GM23338 (cell line): ENCODE results near the gene ROBO1. TPM values are rescaled to one million over a fixed set of nuclear protein-coding genes. Genes with fewer than 3 reads are reported as not detected.

Experiments
- EZH2 ChIP-seq: fragments of 200-600 bp; sonication (generic); IDR thresholded peaks from one replicate; pipeline ENCODE4 v1.8.0; 2017; ENCODE audit warnings: antibody characterized with exemption, mild to moderate bottlenecking, low read depth; ENCODE audit not compliant: unreplicated experiment
- EZH2phosphoT487 ChIP-seq: fragments of 200-600 bp; sonication (generic); IDR thresholded peaks from one replicate; pipeline ENCODE4 v1.8.1; 2018; ENCODE audit warnings: antibody characterized with exemption; ENCODE audit not compliant: unreplicated experiment
- NANOG ChIP-seq: IDR thresholded peaks from 2 replicates; pipeline ENCODE4 v1.6.1; 2016; ENCODE audit warnings: antibody characterized with exemption, borderline replicate concordance
- POLR2AphosphoS5 ChIP-seq: IDR thresholded peaks from 2 replicates; pipeline ENCODE4 v1.6.1; 2016; ENCODE audit warnings: antibody characterized with exemption, low read depth
- STAT1 ChIP-seq: IDR thresholded peaks from one replicate; pipeline ENCODE4 v1.6.1; 2016; ENCODE audit warnings: antibody characterized with exemption; ENCODE audit not compliant: unreplicated experiment
- polyA plus RNA-seq: library from polyadenylated mRNA; unstranded; fragments of >200 nt; fragmentation: Nextera tagmentation; extraction: Ambion mirVana; gene quantifications from 2 replicates; pipeline ENCODE4 v1.2.1, GENCODE V29; 2016
- total RNA-seq: library from RNA; depleted of rRNA; stranded (reverse); fragments of >200 nt; shearing (Covaris generic); gene quantifications from 2 replicates; pipeline ENCODE4 v1.2.3, GENCODE V29; 2014
- TF ChIP-seq, protein P1 (sequence below): fragments of 250-450 bp; sonication (Bioruptor Pico); IDR thresholded peaks from 2 replicates; pipeline ENCODE4 v1.5.0; 2020; ENCODE audit warnings: mild to moderate bottlenecking, moderate library complexity
- TF ChIP-seq, protein P2 (sequence below): IDR thresholded peaks from one replicate; pipeline ENCODE4 v1.6.1; 2018; ENCODE audit warnings: antibody characterized with exemption; ENCODE audit not compliant: unreplicated experiment
- TF ChIP-seq, protein P3 (sequence below): IDR thresholded peaks from 2 replicates; pipeline ENCODE4 v1.6.1; 2016; ENCODE audit warnings: antibody characterized with exemption

Gene ROBO1
- total and polyA plus RNA-seq, 2 experiments from 2014 or later, result 19.2 to 78.3 TPM

GRCh38 chr3:78737988-78738387 lies 1029.8 kb downstream of the ROBO1 start (continued):
- TF ChIP-seq, protein P1, sequence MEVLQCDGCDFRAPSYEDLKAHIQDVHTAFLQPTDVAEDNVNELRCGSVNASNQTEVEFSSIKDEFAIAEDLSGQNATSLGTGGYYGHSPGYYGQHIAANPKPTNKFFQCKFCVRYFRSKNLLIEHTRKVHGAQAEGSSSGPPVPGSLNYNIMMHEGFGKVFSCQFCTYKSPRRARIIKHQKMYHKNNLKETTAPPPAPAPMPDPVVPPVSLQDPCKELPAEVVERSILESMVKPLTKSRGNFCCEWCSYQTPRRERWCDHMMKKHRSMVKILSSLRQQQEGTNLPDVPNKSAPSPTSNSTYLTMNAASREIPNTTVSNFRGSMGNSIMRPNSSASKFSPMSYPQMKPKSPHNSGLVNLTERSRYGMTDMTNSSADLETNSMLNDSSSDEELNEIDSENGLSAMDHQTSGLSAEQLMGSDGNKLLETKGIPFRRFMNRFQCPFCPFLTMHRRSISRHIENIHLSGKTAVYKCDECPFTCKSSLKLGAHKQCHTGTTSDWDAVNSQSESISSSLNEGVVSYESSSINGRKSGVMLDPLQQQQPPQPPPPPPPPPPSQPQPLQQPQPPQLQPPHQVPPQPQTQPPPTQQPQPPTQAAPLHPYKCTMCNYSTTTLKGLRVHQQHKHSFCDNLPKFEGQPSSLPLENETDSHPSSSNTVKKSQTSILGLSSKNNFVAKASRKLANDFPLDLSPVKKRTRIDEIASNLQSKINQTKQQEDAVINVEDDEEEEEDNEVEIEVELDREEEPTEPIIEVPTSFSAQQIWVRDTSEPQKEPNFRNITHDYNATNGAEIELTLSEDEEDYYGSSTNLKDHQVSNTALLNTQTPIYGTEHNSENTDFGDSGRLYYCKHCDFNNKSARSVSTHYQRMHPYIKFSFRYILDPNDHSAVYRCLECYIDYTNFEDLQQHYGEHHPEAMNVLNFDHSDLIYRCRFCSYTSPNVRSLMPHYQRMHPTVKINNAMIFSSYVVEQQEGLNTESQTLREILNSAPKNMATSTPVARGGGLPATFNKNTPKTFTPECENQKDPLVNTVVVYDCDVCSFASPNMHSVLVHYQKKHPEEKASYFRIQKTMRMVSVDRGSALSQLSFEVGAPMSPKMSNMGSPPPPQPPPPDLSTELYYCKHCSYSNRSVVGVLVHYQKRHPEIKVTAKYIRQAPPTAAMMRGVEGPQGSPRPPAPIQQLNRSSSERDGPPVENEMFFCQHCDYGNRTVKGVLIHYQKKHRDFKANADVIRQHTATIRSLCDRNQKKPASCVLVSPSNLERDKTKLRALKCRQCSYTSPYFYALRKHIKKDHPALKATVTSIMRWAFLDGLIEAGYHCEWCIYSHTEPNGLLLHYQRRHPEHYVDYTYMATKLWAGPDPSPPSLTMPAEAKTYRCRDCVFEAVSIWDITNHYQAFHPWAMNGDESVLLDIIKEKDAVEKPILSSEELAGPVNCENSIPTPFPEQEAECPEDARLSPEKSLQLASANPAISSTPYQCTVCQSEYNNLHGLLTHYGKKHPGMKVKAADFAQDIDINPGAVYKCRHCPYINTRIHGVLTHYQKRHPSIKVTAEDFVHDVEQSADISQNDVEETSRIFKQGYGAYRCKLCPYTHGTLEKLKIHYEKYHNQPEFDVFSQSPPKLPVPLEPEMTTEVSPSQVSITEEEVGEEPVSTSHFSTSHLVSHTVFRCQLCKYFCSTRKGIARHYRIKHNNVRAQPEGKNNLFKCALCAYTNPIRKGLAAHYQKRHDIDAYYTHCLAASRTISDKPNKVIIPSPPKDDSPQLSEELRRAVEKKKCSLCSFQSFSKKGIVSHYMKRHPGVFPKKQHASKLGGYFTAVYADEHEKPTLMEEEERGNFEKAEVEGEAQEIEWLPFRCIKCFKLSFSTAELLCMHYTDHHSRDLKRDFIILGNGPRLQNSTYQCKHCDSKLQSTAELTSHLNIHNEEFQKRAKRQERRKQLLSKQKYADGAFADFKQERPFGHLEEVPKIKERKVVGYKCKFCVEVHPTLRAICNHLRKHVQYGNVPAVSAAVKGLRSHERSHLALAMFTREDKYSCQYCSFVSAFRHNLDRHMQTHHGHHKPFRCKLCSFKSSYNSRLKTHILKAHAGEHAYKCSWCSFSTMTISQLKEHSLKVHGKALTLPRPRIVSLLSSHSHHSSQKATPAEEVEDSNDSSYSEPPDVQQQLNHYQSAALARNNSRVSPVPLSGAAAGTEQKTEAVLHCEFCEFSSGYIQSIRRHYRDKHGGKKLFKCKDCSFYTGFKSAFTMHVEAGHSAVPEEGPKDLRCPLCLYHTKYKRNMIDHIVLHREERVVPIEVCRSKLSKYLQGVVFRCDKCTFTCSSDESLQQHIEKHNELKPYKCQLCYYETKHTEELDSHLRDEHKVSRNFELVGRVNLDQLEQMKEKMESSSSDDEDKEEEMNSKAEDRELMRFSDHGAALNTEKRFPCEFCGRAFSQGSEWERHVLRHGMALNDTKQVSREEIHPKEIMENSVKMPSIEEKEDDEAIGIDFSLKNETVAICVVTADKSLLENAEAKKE (CRISPR knock-in tag), result no peak
- TF ChIP-seq NANOG (no peak), POLR2AphosphoS5 (no peak), STAT1 (no peak), EZH2phosphoT487 (no peak), EZH2 (no peak)
- TF ChIP-seq, protein P2, sequence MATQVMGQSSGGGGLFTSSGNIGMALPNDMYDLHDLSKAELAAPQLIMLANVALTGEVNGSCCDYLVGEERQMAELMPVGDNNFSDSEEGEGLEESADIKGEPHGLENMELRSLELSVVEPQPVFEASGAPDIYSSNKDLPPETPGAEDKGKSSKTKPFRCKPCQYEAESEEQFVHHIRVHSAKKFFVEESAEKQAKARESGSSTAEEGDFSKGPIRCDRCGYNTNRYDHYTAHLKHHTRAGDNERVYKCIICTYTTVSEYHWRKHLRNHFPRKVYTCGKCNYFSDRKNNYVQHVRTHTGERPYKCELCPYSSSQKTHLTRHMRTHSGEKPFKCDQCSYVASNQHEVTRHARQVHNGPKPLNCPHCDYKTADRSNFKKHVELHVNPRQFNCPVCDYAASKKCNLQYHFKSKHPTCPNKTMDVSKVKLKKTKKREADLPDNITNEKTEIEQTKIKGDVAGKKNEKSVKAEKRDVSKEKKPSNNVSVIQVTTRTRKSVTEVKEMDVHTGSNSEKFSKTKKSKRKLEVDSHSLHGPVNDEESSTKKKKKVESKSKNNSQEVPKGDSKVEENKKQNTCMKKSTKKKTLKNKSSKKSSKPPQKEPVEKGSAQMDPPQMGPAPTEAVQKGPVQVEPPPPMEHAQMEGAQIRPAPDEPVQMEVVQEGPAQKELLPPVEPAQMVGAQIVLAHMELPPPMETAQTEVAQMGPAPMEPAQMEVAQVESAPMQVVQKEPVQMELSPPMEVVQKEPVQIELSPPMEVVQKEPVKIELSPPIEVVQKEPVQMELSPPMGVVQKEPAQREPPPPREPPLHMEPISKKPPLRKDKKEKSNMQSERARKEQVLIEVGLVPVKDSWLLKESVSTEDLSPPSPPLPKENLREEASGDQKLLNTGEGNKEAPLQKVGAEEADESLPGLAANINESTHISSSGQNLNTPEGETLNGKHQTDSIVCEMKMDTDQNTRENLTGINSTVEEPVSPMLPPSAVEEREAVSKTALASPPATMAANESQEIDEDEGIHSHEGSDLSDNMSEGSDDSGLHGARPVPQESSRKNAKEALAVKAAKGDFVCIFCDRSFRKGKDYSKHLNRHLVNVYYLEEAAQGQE, result no peak
- TF ChIP-seq, protein P3, sequence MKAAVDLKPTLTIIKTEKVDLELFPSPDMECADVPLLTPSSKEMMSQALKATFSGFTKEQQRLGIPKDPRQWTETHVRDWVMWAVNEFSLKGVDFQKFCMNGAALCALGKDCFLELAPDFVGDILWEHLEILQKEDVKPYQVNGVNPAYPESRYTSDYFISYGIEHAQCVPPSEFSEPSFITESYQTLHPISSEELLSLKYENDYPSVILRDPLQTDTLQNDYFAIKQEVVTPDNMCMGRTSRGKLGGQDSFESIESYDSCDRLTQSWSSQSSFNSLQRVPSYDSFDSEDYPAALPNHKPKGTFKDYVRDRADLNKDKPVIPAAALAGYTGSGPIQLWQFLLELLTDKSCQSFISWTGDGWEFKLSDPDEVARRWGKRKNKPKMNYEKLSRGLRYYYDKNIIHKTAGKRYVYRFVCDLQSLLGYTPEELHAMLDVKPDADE, result no peak
